ENCODE results near the gene TFAP2E.

TFAP2E gene

GRCh38 chr1:35557611-35558373 lies 15.3 kb upstream of the TFAP2E start, which contains the start of gene NCDN:
Gene NCDN (plus strand): TSS chr1:35557799. CDS start chr1:35558191, 392 bp downstream.
- DNase-seq = peak; percentile 96 to 97

- DNase-seq = peak in 1 of 2 donors; percentile 30
Observed at GRCh38 chr1:35558374-35559316, 14.5 kb upstream of the TFAP2E start.

- no peak for DNase-seq
Observed at GRCh38 chr1:35559317-35559944, 13.7 kb upstream of the TFAP2E start.

- DNase-seq = no peak
Observed at GRCh38 chr1:35560256-35561225, 12.6 kb upstream of the TFAP2E start.

GRCh38 chr1:35561297-35561971 lies 11.7 kb upstream of the TFAP2E start:
- DNase-seq = no peak

- DNase-seq = no peak
Observed at GRCh38 chr1:35561972-35562680, 11.0 kb upstream of the TFAP2E start.

GRCh38 chr1:35563166-35563565 lies 9.9 kb upstream of the TFAP2E start:
- DNase-seq = no peak

GRCh38 chr1:35564037-35564883 lies 8.9 kb upstream of the TFAP2E start:
- DNase-seq = peak; percentile 86 to 87

- DNase-seq = no peak
Observed at GRCh38 chr1:35564884-35565741, 8.0 kb upstream of the TFAP2E start.

GRCh38 chr1:35565742-35566133 lies 7.4 kb upstream of the TFAP2E start:
- no peak for DNase-seq

- DNase-seq = no peak
Observed at GRCh38 chr1:35567947-35568558, 5.1 kb upstream of the TFAP2E start.

- DNase-seq = peak; percentile 70
Observed at GRCh38 chr1:35568975-35569395, 4.1 kb upstream of the TFAP2E start.

GRCh38 chr1:35569936-35570335 lies 3.2 kb upstream of the TFAP2E start:
- DNase-seq = no peak

- DNase-seq = no peak
Observed at GRCh38 chr1:35570589-35571137, 2.5 kb upstream of the TFAP2E start.

- DNase-seq = no peak
Observed at GRCh38 chr1:35571263-35571662, 1.9 kb upstream of the TFAP2E start.

GRCh38 chr1:35572296-35572695 lies 818 bp upstream of the TFAP2E start:
- DNase-seq = no peak

GRCh38 chr1:35574125-35574654 lies 1.1 kb downstream of the TFAP2E start:
- no peak for DNase-seq

Measured in stimulated activated CD4-positive, alpha-beta T cell treated with anti-CD3 and anti-CD28 coated beads, Interleukin-2, amount 100 ng/mL, for 24 hours (primary cell).